HCT116 (cell line): ENCODE data around the gene CERS6. TPM values are rescaled to one million over a fixed set of nuclear protein-coding genes. Genes with fewer than 3 reads are reported as not detected.

Experiments used
- ATAC-seq: fragments of 200-7000 bp; cut with Tn5 transposase; 2 replicates; pipeline ENCODE4 v1.9.1; 2020; ENCODE audit warnings: mild to moderate bottlenecking, moderate library complexity
- BruUV-seq: library from RNA; stranded (reverse); fragments of 400-500 nt; replicated peaks from 2 replicates; lab custom pipeline; 2021; lab: Mats Ljungman, UMichigan
- CTCF ChIA-PET: fragments of 300-600 bp; sonication (Branson Sonifier 250); formaldehyde crosslinking; loops from one replicate; lab custom pipeline; 2021; ENCODE audit warnings: antibody characterized with exemption; lab: Charles Lee
- POLR2A ChIA-PET: fragments of 300-600, 350-600 bp; sonication (Branson Sonifier 250); formaldehyde crosslinking; loops from one replicate; lab custom pipeline; 2021; ENCODE audit warnings: antibody characterized with exemption; lab: Charles Lee
- RAD21 ChIA-PET, 2 experiments: fragments of 300-600 bp; sonication (Branson Sonifier 250); formaldehyde crosslinking; loops; one replicate each; lab custom pipeline; 2023; ENCODE audit warnings: low total read pairs in 2 of 2; ENCODE audit not compliant: uncharacterized antibody in 2 of 2, unreplicated experiment in 2 of 2, low non-redundant PET in 1 of 2; lab: Charles Lee
- DNase-seq: peaks from one replicate; pipeline ENCODE4 v3.0.0-alpha.2; 2010; ENCODE audit warnings: low read depth, low spot score
- H2AFZ ChIP-seq: fragments of 200-600 bp; shearing (Covaris generic), sonication (generic); 2 replicates; pipeline ENCODE4 v1.6.1; 2017; ENCODE audit warnings: low read depth, mixed run types, mixed read lengths, antibody characterized with exemption, low read length; ENCODE audit not compliant: poor library complexity, severe bottlenecking
- H3K27ac ChIP-seq: 2 replicates; pipeline ENCODE4 v1.5.1; 2012; ENCODE audit warnings: low read depth, low read length
- H3K27me3 ChIP-seq: fragments of 200-600 bp; sonication (generic); 2 replicates; pipeline ENCODE4 v1.6.1; 2016; ENCODE audit warnings: mixed run types, low read length, mixed read lengths; ENCODE audit not compliant: insufficient read depth
- H3K36me3 ChIP-seq, 2 experiments: fragments of 200-500 bp in 1 of 2; fragments of 200-600 bp in 1 of 2; sonication (Bioruptor generic) in 1 of 2; sonication (generic) in 1 of 2; 2 replicates each; pipeline versions ENCODE4 v1.5.1 to v1.6.1; 2014 to 2016; ENCODE audit warnings: low read length in 2 of 2, inconsistent platforms in 1 of 2, mixed read lengths in 1 of 2, mixed run types in 1 of 2; ENCODE audit not compliant: insufficient read depth in 2 of 2, control insufficient read depth in 1 of 2
- H3K4me1 ChIP-seq, 2 experiments: fragments of 200-600 bp in 1 of 2; sonication (generic) in 1 of 2; 2 replicates each; pipeline versions ENCODE4 v1.5.1 to v1.6.1; 2012 to 2017; ENCODE audit warnings: low read length in 2 of 2, inconsistent platforms in 1 of 2, mild to moderate bottlenecking in 1 of 2, mixed read lengths in 1 of 2, mixed run types in 1 of 2, moderate library complexity in 1 of 2; ENCODE audit not compliant: insufficient read depth in 2 of 2, control insufficient read depth in 1 of 2
- H3K4me2 ChIP-seq: fragments of 200-600 bp; sonication (generic); 2 replicates; pipeline ENCODE4 v1.6.1; 2017; ENCODE audit warnings: mixed run types, low read length, mixed read lengths
- H3K4me3 ChIP-seq, 2 experiments: fragments of 200-600 bp in 1 of 2; sonication (generic) in 1 of 2; replicated peaks in 1 of 2; 2 replicates each; pipeline ENCODE4 v1.5.1; 2011 to 2016; ENCODE audit warnings: low read length in 2 of 2, control low read depth in 1 of 2, low read depth in 1 of 2, mild to moderate bottlenecking in 1 of 2, mixed read lengths in 1 of 2, mixed run types in 1 of 2
- H3K79me2 ChIP-seq: fragments of 200-600 bp; sonication (generic); 2 replicates; pipeline ENCODE4 v1.6.1; 2017; ENCODE audit warnings: mild to moderate bottlenecking, mixed run types, low read length, moderate library complexity, mixed read lengths; ENCODE audit not compliant: insufficient read depth
- H3K9ac ChIP-seq: fragments of 200-600 bp; sonication (generic); 2 replicates; pipeline ENCODE4 v1.6.1; 2016; ENCODE audit warnings: low read length, mixed read lengths
- H3K9me2 ChIP-seq: fragments of 200-600 bp; sonication (generic), shearing (Covaris generic); 2 replicates; pipeline ENCODE4 v1.6.1; 2017; ENCODE audit warnings: mixed run types, mild to moderate bottlenecking, moderate library complexity; ENCODE audit not compliant: insufficient read depth
- H3K9me3 ChIP-seq, 2 experiments: fragments of 200-500 bp in 1 of 2; fragments of 200-600 bp in 1 of 2; sonication (Bioruptor generic) in 1 of 2; sonication (generic) in 1 of 2; 2 replicates each; pipeline ENCODE4 v1.6.1; 2014 to 2017; ENCODE audit warnings: low read length in 2 of 2, mixed read lengths in 2 of 2, inconsistent platforms in 1 of 2, low read depth in 1 of 2, mild to moderate bottlenecking in 1 of 2, mixed run types in 1 of 2, moderate library complexity in 1 of 2; ENCODE audit not compliant: control insufficient read depth in 1 of 2, insufficient read depth in 1 of 2
- H4K20me1 ChIP-seq: fragments of 200-600 bp; sonication (generic), shearing (Covaris generic); 2 replicates; pipeline ENCODE4 v1.6.1; 2017; ENCODE audit warnings: mixed run types, mild to moderate bottlenecking, moderate library complexity; ENCODE audit not compliant: insufficient read depth
- MAX ChIP-seq: IDR thresholded peaks from 2 replicates; pipeline ENCODE4 v1.6.1; 2012
- POLR2AphosphoS5 ChIP-seq: IDR thresholded peaks from 2 replicates; pipeline ENCODE4 v1.6.1; 2011; ENCODE audit warnings: mild to moderate bottlenecking, low read depth, low read length, moderate library complexity
- SIN3A ChIP-seq: IDR thresholded peaks from 2 replicates; pipeline ENCODE4 v1.6.1; 2012; ENCODE audit warnings: low read depth
- YY1 ChIP-seq: IDR thresholded peaks from 2 replicates; pipeline ENCODE4 v1.6.1; 2011; ENCODE audit warnings: low read length, low read depth, moderate library complexity, mild to moderate bottlenecking; ENCODE audit not compliant: insufficient replicate concordance; ENCODE audit errors: extremely low read depth
- ZBTB33 ChIP-seq: IDR thresholded peaks from 2 replicates; pipeline ENCODE4 v1.6.1; 2011; ENCODE audit warnings: mild to moderate bottlenecking, low read length, moderate library complexity; ENCODE audit not compliant: insufficient replicate concordance; ENCODE audit errors: extremely low read depth
- ZFX ChIP-seq: fragments of 450-650 bp; IDR thresholded peaks from 2 replicates; pipeline ENCODE4 v1.6.1; 2017
- intact Hi-C: fragments of 100-400 bp; cut with micrococcal nuclease; formaldehyde crosslinking; loops from 2 replicates; pipeline ENCODE4 v1.10.0; 2022
- total RNA-seq: library from RNA; stranded (reverse); gene quantifications from one replicate; pipeline ENCODE4 v1.2.1, GENCODE V29; 2021; ENCODE audit not compliant: unreplicated experiment

The CERS6 gene
- total RNA-seq, 1 experiment from 2014 or later = 37.0 TPM

GRCh38 chr2:168787782-168788376 lies 331.8 kb downstream of the CERS6 start:
- H3K4me2 ChIP-seq = no peak overlapping the region
- no peaks in the 10 kb centered on the region for H3K36me3 ChIP-seq
- CTCF ChIA-PET = no interaction called here
- H3K27ac ChIP-seq = no peak overlapping the region
- RAD21 ChIA-PET = no interaction called here
- H3K9ac ChIP-seq = no peak overlapping the region
- no peaks in the 10 kb centered on the region; a peak in 1 of 4 replicates for H3K4me1 ChIP-seq
- no peak overlapping the region for H3K4me3 ChIP-seq
- no peak for DNase-seq
- H4K20me1 ChIP-seq = no peaks in the 10 kb centered on the region
- BruUV-seq = no TSS peak
- intact Hi-C loops = no loop called here
- no peak overlapping the region for H2AFZ ChIP-seq
- TF ChIP-seq YY1 = no peak
- TF ChIP-seq SIN3A = no peak
- TF ChIP-seq ZBTB33 = no peak
- TF ChIP-seq, all 23 proteins: peak for 0
- H3K79me2 ChIP-seq = no peaks in the 10 kb centered on the region
- H3K9me3 ChIP-seq = no peaks in the 10 kb centered on the region
- no peak for ATAC-seq
- POLR2A ChIA-PET = no interaction called here
- H3K27me3 ChIP-seq = no peaks in the 10 kb centered on the region
- H3K9me2 ChIP-seq = no peaks in the 10 kb centered on the region

- H4K20me1 ChIP-seq = no peaks in the 10 kb centered on the region
- intact Hi-C loops = no loop called here
- no peak overlapping the region for H3K4me2 ChIP-seq
- H3K9me2 ChIP-seq = no peaks in the 10 kb centered on the region
- H3K4me3 ChIP-seq = no peak overlapping the region
- no peaks in the 10 kb centered on the region for H3K9me3 ChIP-seq
- RAD21 ChIA-PET = no interaction called here
- no peak for TF ChIP-seq SIN3A
- TF ChIP-seq MAX = no peak
- no peak for TF ChIP-seq POLR2AphosphoS5
- no peak for TF ChIP-seq ZFX
- TF ChIP-seq, all 23 proteins: peak for 0
- ATAC-seq (no peak), DNase-seq (no peak)
- ChIA-PET CTCF (no interaction called here), POLR2A (no interaction called here)
- Histone ChIP-seq H3K9ac (no peak overlapping the region), H3K36me3 (no peaks in the 10 kb centered on the region), H2AFZ (no peak overlapping the region), H3K27ac (no peak overlapping the region), H3K4me1 (no peaks in the 10 kb centered on the region; a peak in 1 of 4 replicates), H3K27me3 (no peaks in the 10 kb centered on the region), H3K79me2 (no peaks in the 10 kb centered on the region)
- BruUV-seq = no TSS peak
Observed at GRCh38 chr2:168789776-168790175, 333.7 kb downstream of the CERS6 start.
